Stomach (tissue), 9 donors: Measurements from ENCODE around the gene EPC2. TPM values are rescaled to one million over a fixed set of nuclear protein-coding genes. Genes with fewer than 3 reads are reported as not detected.

Experiments
- DNase-seq, 2 donors: peaks; one replicate each; pipeline versions ENCODE4 v3.0.0 to v3.0.0-alpha.2; 2013 to 2019
- H3K27ac ChIP-seq, 5 donors: fragments of 200-600 bp in 4 of 5; sonication (generic) in 4 of 5; one replicate each; pipeline ENCODE4 v1.5.1; 2013 to 2019; ENCODE audit warnings: mild to moderate bottlenecking in 1 of 5, moderate library complexity in 1 of 5
- H3K27me3 ChIP-seq, 3 donors: fragments of 200-600 bp; sonication (generic); one replicate each; pipeline ENCODE4 v1.5.1; 2017 to 2019; ENCODE audit warnings: mixed run types in 1 of 3
- H3K36me3 ChIP-seq, 4 donors: fragments of 200-600 bp; sonication (generic); 1 replicate in 3 of 4; 2 replicates in 1 of 4; pipeline ENCODE4 v1.5.1; 2016 to 2019
- H3K4me1 ChIP-seq, 4 donors: fragments of 200-600 bp; sonication (generic); one replicate each; pipeline ENCODE4 v1.5.1; 2016 to 2019
- H3K4me3 ChIP-seq, 4 donors: fragments of 200-600 bp; sonication (generic) in 3 of 4; one replicate each; pipeline ENCODE4 v1.5.1; 2016 to 2019; ENCODE audit warnings: mild to moderate bottlenecking in 1 of 4
- H3K9me3 ChIP-seq, 4 donors: fragments of 200-600 bp; sonication (generic); one replicate each; pipeline ENCODE4 v1.5.1; 2016 to 2019
- EP300 ChIP-seq: sonication (generic); formaldehyde crosslinking; IDR thresholded peaks from one replicate; pipeline ENCODE4 v1.6.1; 2017; ENCODE audit warnings: antibody characterized with exemption
- POLR2A ChIP-seq, 4 donors: fragments of 450-650 bp; IDR thresholded peaks; one replicate each; pipeline ENCODE4 v1.6.1; 2016; ENCODE audit warnings: antibody characterized with exemption in 4 of 4, control low read depth in 2 of 4, mild to moderate bottlenecking in 1 of 4, moderate library complexity in 1 of 4
- POLR2AphosphoS5 ChIP-seq, 3 donors: sonication (generic); formaldehyde crosslinking; IDR thresholded peaks; one replicate each; pipeline ENCODE4 v1.6.1; 2016; ENCODE audit warnings: antibody characterized with exemption in 3 of 3
- WGBS, 5 donors: extraction: QIAGEN DNeasy Blood & Tissue Kit in 3 of 5; methylation state at CpG; one replicate each; pipeline versions ENCODE4 v1.1.5 to v1.1.7; 2013 to 2018; 5-methylcytosine and 5-hydroxymethylcytosine counted together
- intact Hi-C: fragments of 100-400 bp; cut with DNase I; formaldehyde crosslinking; loops from one replicate; pipeline ENCODE4 v1.15.1; 2023; ENCODE audit warnings: low total_unique reads
- polyA plus RNA-seq, 3 donors: library from polyadenylated mRNA; stranded (reverse); fragments of 200-250 nt; gene quantifications; one replicate each; pipeline ENCODE4 v1.2.3, GENCODE V29; 2013
- total RNA-seq, 5 donors: library from RNA; depleted of rRNA; stranded (reverse); fragments of >200 nt; gene quantifications; one replicate each; pipeline versions ENCODE4 v1.1.0 to v1.2.3, GENCODE V29; 2014 to 2016
- TF ChIP-seq, protein P1 (sequence below), 7 experiments: fragments of 450-650 bp in 4 of 7; fragments of 200-600 bp in 3 of 7; sonication (generic) in 3 of 7; IDR thresholded peaks; one replicate each; pipeline ENCODE4 v1.5.1; 2016 to 2019; ENCODE audit warnings: antibody characterized with exemption in 7 of 7, control low read depth in 2 of 7, mild to moderate bottlenecking in 1 of 7
- donor health status: healthy with polysubstance abuse.
- donor health status: Bipolar disorder and iron deficiency.
- donor health status: healthy.

EPC2 gene
- total and polyA plus RNA-seq, 8 donors = 0.87 to 42.2 (median 13.5) TPM

DNA sequence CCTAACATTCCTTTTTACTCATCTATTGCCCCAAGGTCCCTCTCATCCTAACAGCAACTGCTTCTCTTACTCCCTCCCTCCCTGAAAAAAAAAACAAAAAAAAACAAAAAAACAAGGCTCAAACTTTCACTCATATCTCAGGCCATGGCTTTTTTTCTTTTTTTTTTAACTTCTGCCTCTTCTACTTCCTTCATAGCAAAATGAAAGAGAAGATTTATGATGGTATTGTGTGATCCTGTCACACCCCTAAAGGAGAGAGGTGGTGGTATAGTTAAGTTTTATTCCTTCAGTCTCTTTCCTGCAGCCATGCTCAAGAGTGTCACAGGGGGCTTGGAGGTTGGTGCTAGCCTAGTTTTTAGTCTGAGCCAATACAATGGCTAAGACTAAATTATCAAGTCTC lies 21.5 kb upstream of the EPC2 start:
- H3K27ac ChIP-seq = no peak overlapping the region

DNA sequence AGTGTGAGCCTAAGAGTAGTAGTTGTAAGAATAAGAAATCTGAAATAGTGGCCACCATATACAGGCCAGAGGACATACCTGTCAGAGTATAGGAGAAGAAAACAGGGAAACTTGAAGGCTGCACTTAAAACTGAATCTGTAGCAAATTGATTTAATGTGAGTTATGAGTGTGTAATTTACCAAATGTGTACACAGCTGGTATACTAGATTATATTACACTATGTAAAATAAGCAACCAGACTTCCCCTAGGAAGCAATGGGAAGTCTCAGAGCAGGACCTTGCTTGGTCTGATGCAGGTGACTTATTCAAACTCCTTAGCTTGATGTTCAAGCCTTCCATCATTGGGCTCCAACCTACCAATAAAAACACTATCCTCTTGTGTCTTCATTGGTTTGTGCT lies 17.3 kb upstream of the EPC2 start:
- DNase-seq = no peak
- no peak overlapping the region for H3K4me3 ChIP-seq
- TF ChIP-seq, protein P1, sequence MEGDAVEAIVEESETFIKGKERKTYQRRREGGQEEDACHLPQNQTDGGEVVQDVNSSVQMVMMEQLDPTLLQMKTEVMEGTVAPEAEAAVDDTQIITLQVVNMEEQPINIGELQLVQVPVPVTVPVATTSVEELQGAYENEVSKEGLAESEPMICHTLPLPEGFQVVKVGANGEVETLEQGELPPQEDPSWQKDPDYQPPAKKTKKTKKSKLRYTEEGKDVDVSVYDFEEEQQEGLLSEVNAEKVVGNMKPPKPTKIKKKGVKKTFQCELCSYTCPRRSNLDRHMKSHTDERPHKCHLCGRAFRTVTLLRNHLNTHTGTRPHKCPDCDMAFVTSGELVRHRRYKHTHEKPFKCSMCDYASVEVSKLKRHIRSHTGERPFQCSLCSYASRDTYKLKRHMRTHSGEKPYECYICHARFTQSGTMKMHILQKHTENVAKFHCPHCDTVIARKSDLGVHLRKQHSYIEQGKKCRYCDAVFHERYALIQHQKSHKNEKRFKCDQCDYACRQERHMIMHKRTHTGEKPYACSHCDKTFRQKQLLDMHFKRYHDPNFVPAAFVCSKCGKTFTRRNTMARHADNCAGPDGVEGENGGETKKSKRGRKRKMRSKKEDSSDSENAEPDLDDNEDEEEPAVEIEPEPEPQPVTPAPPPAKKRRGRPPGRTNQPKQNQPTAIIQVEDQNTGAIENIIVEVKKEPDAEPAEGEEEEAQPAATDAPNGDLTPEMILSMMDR (IDR thresholded peaks at IDR 0.05) = no peak
- TF ChIP-seq POLR2A (IDR thresholded peaks at IDR 0.05) (no peak), EP300 (no peak), POLR2AphosphoS5 (IDR thresholded peaks at IDR 0.05) (no peak)
- H3K27ac ChIP-seq = no peak overlapping the region
- H3K4me1 ChIP-seq = no peaks in the 10 kb centered on the region
- no peaks in the 10 kb centered on the region for H3K36me3 ChIP-seq
- no peaks in the 10 kb centered on the region for H3K9me3 ChIP-seq
- intact Hi-C loops = no loop called here
- no peaks in the 10 kb centered on the region for H3K27me3 ChIP-seq

More for the DNA sequence above, 21.5 kb upstream of the EPC2 start:
- Histone ChIP-seq H3K9me3 (no peaks in the 10 kb centered on the region), H3K36me3 (no peaks in the 10 kb centered on the region), H3K4me1 (no peaks in the 10 kb centered on the region), H3K27me3 (no peaks in the 10 kb centered on the region), H3K4me3 (no peak overlapping the region)
- DNase-seq = no peak
- TF ChIP-seq POLR2A (IDR thresholded peaks at IDR 0.05) = no peak
- intact Hi-C loops = no loop called here

DNA sequence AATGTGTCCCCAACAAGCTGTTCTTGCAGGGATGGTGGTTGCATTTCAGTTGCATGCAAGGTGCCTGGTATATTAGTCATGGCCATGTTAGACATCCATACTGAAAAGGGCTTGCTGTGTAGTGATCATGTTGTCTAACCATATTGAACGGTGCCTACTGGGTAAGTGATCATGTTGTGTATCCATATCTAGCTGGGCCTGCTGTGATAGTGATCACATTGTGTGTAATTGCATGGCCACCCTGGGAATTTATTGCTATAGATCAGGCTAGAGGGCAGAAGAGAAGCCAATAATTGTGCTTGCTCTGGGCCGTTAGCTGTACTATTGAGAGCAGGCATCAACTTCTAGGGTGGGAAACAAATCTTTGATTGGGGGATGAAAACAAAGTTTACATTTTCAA lies 9.8 kb upstream of the EPC2 start:
- H3K9me3 ChIP-seq = no peaks in the 10 kb centered on the region
- TF ChIP-seq, protein P1 (IDR thresholded peaks at IDR 0.05) = no peak
- TF ChIP-seq POLR2AphosphoS5 (IDR thresholded peaks at IDR 0.05) = no peak
- no peak for TF ChIP-seq EP300
- TF ChIP-seq POLR2A (IDR thresholded peaks at IDR 0.05) = no peak
- H3K27ac ChIP-seq = no peak overlapping the region
- no peak overlapping the region for H3K4me3 ChIP-seq
- no peaks in the 10 kb centered on the region for H3K27me3 ChIP-seq
- H3K36me3 ChIP-seq = no peaks in the 10 kb centered on the region
- H3K4me1 ChIP-seq = no peaks in the 10 kb centered on the region
- intact Hi-C loops = no loop called here
- WGBS, 5 donors = 69 to 90% (median 89%) methylated on average over 2 of the region's 2 CpGs
- DNase-seq = no peak

DNA sequence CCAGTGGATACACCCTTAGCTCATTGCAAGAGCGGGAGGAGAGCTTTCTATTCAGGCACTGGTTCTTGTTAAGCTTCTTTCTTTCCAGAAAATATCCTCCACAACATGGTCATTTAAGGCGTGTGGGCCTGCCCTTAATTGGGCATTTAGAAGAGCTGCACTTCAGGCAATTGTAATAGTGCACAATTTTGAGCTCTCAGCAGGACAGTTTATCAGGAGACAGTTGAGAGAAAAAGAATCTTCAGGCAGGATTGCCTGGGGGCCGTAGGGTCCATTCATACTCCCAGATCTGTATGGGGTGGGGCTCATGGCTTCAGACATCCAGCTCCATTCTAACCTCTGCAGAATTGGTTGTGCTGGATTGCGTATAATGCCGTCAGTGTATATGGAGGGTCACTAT lies 6.0 kb upstream of the EPC2 start:
- WGBS, 5 donors = 83 to 93% (median 88%) methylated on average over 5 of the region's 5 CpGs
- Histone ChIP-seq H3K27me3 (no peaks in the 10 kb centered on the region), H3K4me3 (no peak overlapping the region), H3K27ac (no peak overlapping the region), H3K9me3 (no peaks in the 10 kb centered on the region), H3K36me3 (no peaks in the 10 kb centered on the region), H3K4me1 (peaks cover 0 to 12% (median 9%) of the 10 kb centered on the region in 4 donors)
- DNase-seq = no peak
- intact Hi-C loops = no loop called here
- TF ChIP-seq POLR2A (IDR thresholded peaks at IDR 0.05) (no peak), POLR2AphosphoS5 (IDR thresholded peaks at IDR 0.05) (no peak), EP300 (no peak)
- TF ChIP-seq, protein P1 (IDR thresholded peaks at IDR 0.05) = no peak

DNA sequence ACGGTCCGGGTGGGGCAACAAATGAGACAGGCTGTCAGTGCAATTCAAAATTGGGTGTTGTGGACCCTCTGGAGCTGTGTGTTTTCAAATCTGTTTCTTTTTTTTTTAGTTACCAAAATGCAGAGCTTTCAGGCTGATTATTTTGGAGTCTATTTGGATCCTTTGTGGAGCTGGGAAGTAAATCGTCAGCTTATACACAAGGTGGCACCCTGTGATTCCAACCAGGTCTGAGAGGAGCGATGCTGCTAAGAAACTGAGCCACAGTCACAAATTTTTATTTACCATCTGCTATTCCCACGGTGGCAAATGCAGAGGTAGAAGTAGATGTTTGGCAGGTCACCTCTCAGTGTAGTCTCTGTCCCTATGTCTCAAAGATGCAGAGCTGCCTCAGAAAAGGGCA lies 3.8 kb upstream of the EPC2 start:
- 41 to 63% (median 60%) methylated on average over 5 of the region's 5 CpGs for WGBS, 5 donors
- Histone ChIP-seq H3K4me1 (peaks cover 3 to 17% (median 15%) of the 10 kb centered on the region in 4 donors), H3K27ac (no peak overlapping the region), H3K4me3 (no peak overlapping the region), H3K36me3 (no peaks in the 10 kb centered on the region), H3K9me3 (no peaks in the 10 kb centered on the region), H3K27me3 (no peaks in the 10 kb centered on the region)
- peak in 1 of 2 donors; percentile 44 for DNase-seq
- intact Hi-C loops = no loop called here
- TF ChIP-seq, protein P1 (IDR thresholded peaks at IDR 0.05) = peak in 1 of 7 experiments; percentile 15
- TF ChIP-seq EP300 (no peak), POLR2AphosphoS5 (IDR thresholded peaks at IDR 0.05) (no peak)
